ENCODE data around the gene ZNF786.

ZNF786 gene

GRCh38 chr7:149087376-149087775 is 3.1 kb downstream of the ZNF786 start:
- DNase-seq, result no peak
- Histone ChIP-seq H3K4me3 (ENCODE audit: low read depth, low read length) (no peak overlapping the region), H3K27me3 (no peaks in the 10 kb centered on the region), H3K36me3 (peaks cover 4% of the 10 kb centered on the region), H3K4me1 (no peaks in the 10 kb centered on the region), H3K9me3 (no peaks in the 10 kb centered on the region)
- TF ChIP-seq, protein P1, sequence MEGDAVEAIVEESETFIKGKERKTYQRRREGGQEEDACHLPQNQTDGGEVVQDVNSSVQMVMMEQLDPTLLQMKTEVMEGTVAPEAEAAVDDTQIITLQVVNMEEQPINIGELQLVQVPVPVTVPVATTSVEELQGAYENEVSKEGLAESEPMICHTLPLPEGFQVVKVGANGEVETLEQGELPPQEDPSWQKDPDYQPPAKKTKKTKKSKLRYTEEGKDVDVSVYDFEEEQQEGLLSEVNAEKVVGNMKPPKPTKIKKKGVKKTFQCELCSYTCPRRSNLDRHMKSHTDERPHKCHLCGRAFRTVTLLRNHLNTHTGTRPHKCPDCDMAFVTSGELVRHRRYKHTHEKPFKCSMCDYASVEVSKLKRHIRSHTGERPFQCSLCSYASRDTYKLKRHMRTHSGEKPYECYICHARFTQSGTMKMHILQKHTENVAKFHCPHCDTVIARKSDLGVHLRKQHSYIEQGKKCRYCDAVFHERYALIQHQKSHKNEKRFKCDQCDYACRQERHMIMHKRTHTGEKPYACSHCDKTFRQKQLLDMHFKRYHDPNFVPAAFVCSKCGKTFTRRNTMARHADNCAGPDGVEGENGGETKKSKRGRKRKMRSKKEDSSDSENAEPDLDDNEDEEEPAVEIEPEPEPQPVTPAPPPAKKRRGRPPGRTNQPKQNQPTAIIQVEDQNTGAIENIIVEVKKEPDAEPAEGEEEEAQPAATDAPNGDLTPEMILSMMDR (IDR thresholded peaks at IDR 0.05; ENCODE audit: low read depth, low read length), result no peak

DNA sequence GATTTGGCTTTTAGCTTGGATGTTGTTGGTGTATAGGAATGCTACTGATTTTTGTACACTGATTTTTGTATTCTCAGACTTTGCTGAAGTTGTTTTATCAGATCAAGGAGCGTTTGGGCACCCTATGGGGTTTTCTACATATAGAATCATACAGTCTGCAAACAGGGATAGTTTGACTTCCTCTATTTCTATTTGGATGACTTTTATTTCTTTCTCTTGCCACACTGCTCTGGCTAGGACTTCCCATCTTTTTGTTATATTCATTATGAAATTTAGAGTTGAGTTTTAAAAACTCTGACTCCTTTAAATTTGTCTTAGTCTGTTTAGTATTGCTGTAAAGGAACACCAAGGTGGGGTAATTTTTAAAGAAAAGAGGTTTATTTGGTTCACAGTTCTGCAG is 4.7 kb downstream of the ZNF786 start:
- Histone ChIP-seq H3K27me3 (no peaks in the 10 kb centered on the region), H3K9me3 (no peaks in the 10 kb centered on the region), H3K4me3 (ENCODE audit: low read depth, low read length) (no peak overlapping the region), H3K36me3 (peaks cover 4% of the 10 kb centered on the region), H3K4me1 (no peaks in the 10 kb centered on the region)
- DNase-seq, result no peak
- TF ChIP-seq, protein P1 (IDR thresholded peaks at IDR 0.05; ENCODE audit: low read depth, low read length), result no peak

DNA sequence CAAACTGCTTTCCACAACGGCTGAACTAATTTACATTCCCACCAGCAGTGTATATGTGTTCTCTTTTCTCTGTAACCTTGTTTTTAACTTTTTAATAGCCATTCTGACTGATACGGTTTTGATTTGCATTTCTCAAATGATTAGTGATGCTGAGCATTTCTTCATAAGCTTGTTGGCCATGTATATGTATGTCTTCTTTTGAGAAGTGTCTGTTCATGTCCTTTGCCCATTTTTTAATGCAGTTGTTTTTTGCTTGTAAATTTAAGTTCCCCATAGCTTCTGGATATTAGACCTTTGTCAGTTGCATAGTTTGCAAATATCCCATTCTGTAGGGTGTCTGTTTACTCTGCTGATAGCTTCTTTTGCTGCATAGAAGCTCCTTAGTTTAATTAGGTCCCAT is 6.1 kb downstream of the ZNF786 start:
- no peaks in the 10 kb centered on the region for H3K4me1 ChIP-seq
- peaks cover 4% of the 10 kb centered on the region for H3K36me3 ChIP-seq
- no peaks in the 10 kb centered on the region for H3K9me3 ChIP-seq
- TF ChIP-seq, protein P1 (IDR thresholded peaks at IDR 0.05; ENCODE audit: low read depth, low read length), result no peak
- DNase-seq, result no peak
- no peak overlapping the region for H3K4me3 ChIP-seq (ENCODE audit: low read depth, low read length)
- no peaks in the 10 kb centered on the region for H3K27me3 ChIP-seq

DNA sequence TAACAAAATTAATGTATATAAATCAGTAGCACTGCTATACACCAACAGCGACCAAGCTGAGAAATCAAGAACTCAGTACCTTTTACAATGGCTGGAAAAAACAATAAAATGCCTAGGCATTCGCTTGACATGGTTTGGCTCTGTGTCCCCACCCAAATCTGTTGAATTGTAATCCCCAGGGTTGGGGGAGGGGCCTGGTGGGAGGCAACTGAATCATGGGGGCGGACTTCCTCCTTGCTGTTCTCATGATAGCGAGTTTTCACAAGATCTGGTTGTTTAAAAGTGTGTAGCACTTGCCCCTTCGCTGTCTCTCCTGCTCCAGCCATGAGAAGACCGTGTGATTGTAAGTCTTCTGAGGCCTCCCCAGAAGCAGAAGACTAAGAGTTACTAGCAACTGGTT is 8.6 kb downstream of the ZNF786 start:
- Histone ChIP-seq H3K4me1 (no peaks in the 10 kb centered on the region), H3K36me3 (peaks cover 6% of the 10 kb centered on the region), H3K4me3 (ENCODE audit: low read depth, low read length) (no peak overlapping the region), H3K9me3 (no peaks in the 10 kb centered on the region), H3K27me3 (no peaks in the 10 kb centered on the region)
- TF ChIP-seq, protein P1 (IDR thresholded peaks at IDR 0.05; ENCODE audit: low read depth, low read length), result no peak
- DNase-seq, result no peak

DNA sequence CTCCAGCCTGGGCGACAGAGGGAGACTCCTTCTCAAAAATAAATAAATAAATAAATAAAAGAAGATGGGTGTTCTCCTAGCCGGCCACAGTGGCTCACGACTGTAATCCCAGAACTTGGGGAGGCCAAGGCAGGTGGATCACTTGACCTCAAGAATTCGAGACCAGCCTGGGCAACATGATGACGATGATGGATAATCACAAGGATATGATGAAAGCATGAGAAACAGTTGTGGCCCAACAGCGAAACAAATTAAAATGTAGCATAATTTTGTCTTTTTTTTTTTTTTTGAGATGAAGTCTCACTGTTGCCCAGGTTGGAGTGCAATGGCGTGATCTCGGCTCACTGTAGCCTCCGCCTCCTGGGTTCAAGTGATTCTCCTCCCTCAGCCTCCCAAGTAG is 12.9 kb downstream of the ZNF786 start:
- Histone ChIP-seq H3K9me3 (no peaks in the 10 kb centered on the region), H3K4me3 (ENCODE audit: low read depth, low read length) (no peak overlapping the region), H3K36me3 (peaks cover 7% of the 10 kb centered on the region), H3K27me3 (no peaks in the 10 kb centered on the region), H3K4me1 (no peaks in the 10 kb centered on the region)
- no peak for DNase-seq
- TF ChIP-seq, protein P1 (IDR thresholded peaks at IDR 0.05; ENCODE audit: low read depth, low read length), result no peak

DNA sequence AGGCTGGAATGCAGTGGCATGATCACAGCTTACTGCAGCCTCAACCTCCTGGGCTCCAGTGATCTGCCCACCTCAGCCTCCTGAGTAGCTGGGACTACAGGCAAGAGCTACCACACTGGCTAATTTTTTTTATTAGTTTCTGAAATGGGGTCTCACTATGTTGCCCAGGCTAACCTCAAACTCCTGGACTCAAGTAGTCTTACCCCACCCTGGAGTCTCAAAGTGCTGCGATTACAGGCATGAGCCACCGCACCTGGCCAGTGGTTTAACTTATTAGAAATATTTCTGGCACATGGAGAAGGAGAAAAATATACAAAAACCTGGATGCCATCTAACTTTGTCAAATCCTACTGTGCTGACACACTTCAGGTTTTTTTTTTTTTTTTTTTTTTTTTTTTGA is 15.2 kb downstream of the ZNF786 start:
- Histone ChIP-seq H3K27me3 (no peaks in the 10 kb centered on the region), H3K4me1 (no peaks in the 10 kb centered on the region), H3K9me3 (no peaks in the 10 kb centered on the region), H3K36me3 (peaks cover 23% of the 10 kb centered on the region), H3K4me3 (ENCODE audit: low read depth, low read length) (no peak overlapping the region)
- TF ChIP-seq, protein P1 (IDR thresholded peaks at IDR 0.05; ENCODE audit: low read depth, low read length), result no peak
- DNase-seq, result no peak
